Neutrophil (primary cell): Measurements from ENCODE around the gene TSNAX.

ENCODE experiments used
- H3K27ac ChIP-seq: fragments of 200-600 bp; sonication (generic); 2 replicates; pipeline ENCODE4 v1.5.1; 2016; ENCODE audit warnings: mild to moderate bottlenecking, moderate library complexity
- H3K27me3 ChIP-seq: fragments of 200-600 bp; sonication (generic); 2 replicates; pipeline ENCODE4 v1.6.0; 2016; ENCODE audit warnings: mild to moderate bottlenecking
- H3K36me3 ChIP-seq: fragments of 200-600 bp; sonication (generic); 2 replicates; pipeline ENCODE4 v1.5.1; 2017
- H3K4me1 ChIP-seq, 2 experiments: fragments of 200-600 bp in 1 of 2; sonication (generic) in 1 of 2; 1 replicate in 1 of 2; 2 replicates in 1 of 2; pipeline versions ENCODE4 v1.5.1 to v1.6.1; 2013 to 2016; ENCODE audit warnings: low read depth in 1 of 2, low read length in 1 of 2, mild to moderate bottlenecking in 1 of 2, moderate library complexity in 1 of 2; ENCODE audit not compliant: control insufficient read depth in 1 of 2, insufficient read depth in 1 of 2
- H3K4me3 ChIP-seq, 2 experiments: fragments of 200-600 bp in 1 of 2; sonication (generic) in 1 of 2; 1 replicate in 1 of 2; 2 replicates in 1 of 2; pipeline ENCODE4 v1.5.1; 2013 to 2016; ENCODE audit warnings: low read depth in 1 of 2, low read length in 1 of 2, mild to moderate bottlenecking in 1 of 2, moderate library complexity in 1 of 2
- H3K9me3 ChIP-seq: fragments of 200-600 bp; sonication (generic); 2 replicates; pipeline ENCODE4 v1.5.1; 2016
- CTCF ChIP-seq: fragments of 200-600 bp; sonication (generic); IDR thresholded peaks from 2 replicates; pipeline ENCODE4 v1.5.1; 2016; ENCODE audit warnings: antibody characterized with exemption

TSNAX gene

DNA sequence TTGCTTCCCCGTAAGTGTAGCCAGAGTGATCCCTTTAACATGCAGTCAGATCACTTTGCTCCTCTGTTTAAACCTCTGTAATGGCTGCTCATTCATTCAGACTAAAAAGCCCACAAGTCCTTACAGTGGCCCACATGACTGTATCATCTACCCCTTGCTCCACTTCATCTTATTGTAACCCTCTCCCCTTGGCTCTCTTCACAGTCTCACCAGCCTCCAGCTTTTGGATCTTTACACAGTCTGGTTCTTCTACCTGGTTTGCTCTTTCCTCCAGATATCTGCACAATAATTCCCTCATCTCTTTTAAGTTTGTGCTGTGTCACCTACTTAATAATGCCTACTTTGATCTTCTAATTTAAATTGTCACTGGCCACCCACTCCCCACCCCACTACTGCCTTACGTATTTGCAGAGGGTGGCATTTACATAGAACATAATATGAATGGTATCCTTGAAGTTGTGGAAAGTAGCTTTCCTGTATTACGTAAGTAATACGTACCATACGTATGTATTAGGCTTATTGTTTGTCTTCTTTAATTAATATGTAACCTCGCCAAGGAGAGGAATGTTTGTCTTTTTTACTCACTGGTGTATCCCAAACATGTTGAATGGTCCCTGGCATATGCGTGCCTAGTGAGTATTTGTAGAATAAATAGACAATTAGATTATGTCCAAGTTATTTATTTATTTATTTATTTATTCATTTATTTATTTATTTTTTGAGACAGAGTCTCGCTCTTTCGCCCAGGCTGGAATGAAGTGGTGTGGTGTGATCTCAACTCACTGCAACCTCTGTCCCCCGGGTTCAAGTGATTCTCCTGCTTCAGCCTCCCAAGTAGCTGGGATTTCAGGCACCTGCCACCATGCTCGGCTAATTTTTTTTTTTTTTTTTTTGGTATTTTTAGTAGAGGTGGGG, 48.6 kb downstream of the TSNAX start:
- no peak overlapping the region for H3K4me3 ChIP-seq
- no peaks in the 10 kb centered on the region for H3K9me3 ChIP-seq
- no peak overlapping the region for H3K27ac ChIP-seq
- no peaks in the 10 kb centered on the region for H3K36me3 ChIP-seq
- no peak for TF ChIP-seq CTCF
- peaks cover 0 to 3% of the 10 kb centered on the region in 2 experiments for H3K4me1 ChIP-seq
- H3K27me3 ChIP-seq, result no peaks in the 10 kb centered on the region

DNA sequence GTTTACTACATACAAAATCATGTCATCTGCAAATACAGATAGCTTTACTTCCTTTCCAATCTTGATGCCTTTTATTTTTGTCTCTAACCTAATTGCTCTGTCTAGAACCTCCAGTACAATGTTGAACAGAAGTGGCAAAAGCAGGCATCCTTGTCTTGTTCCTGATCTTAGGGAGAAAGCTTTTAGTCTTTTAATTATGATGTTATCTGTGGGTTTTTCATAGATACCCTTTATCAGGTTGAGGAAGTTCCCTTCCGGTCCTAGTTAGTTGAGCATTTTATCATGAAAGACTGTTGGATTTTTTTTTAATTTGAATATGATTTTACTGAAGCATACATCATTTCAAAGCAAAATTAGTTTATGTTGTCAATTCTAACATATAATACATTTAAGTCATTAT, 52.4 kb downstream of the TSNAX start:
- Histone ChIP-seq H3K9me3 (no peaks in the 10 kb centered on the region), H3K27ac (no peak overlapping the region), H3K4me3 (no peak overlapping the region), H3K4me1 (peaks cover 3 to 5% of the 10 kb centered on the region in 2 experiments), H3K27me3 (no peaks in the 10 kb centered on the region), H3K36me3 (no peaks in the 10 kb centered on the region)
- TF ChIP-seq CTCF, result no peak

GRCh38 chr1:231581859-231582258, 53.4 kb downstream of the TSNAX start:
- no peak overlapping the region for H3K4me3 ChIP-seq
- H3K36me3 ChIP-seq, result no peaks in the 10 kb centered on the region
- TF ChIP-seq CTCF, result no peak
- H3K27ac ChIP-seq, result no peak overlapping the region
- H3K9me3 ChIP-seq, result no peaks in the 10 kb centered on the region
- peaks cover 3 to 5% of the 10 kb centered on the region in 2 experiments for H3K4me1 ChIP-seq
- no peaks in the 10 kb centered on the region for H3K27me3 ChIP-seq

DNA sequence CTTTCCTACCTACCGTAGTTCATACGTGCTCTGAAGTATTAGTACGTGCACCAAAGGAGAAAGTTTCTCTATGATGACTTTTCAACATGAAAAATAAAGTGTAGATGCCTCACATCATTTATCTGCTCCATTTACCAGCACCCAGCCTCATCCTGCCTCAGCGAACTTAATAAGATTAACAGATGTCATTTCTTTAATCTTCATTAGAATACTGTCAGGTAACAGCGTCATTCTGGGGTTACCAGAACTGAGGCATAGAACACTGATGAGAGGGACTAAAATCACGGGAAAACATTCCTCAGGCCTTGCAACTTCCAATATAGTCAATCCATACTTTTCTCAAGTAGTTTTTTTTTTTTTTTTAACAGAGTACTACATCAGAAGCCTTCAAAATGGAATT, 54.9 kb downstream of the TSNAX start:
- Histone ChIP-seq H3K4me3 (no peak overlapping the region), H3K4me1 (peaks cover 3 to 5% of the 10 kb centered on the region in 2 experiments), H3K27me3 (no peaks in the 10 kb centered on the region), H3K36me3 (no peaks in the 10 kb centered on the region), H3K9me3 (no peaks in the 10 kb centered on the region), H3K27ac (no peak overlapping the region)
- TF ChIP-seq CTCF, result no peak

DNA sequence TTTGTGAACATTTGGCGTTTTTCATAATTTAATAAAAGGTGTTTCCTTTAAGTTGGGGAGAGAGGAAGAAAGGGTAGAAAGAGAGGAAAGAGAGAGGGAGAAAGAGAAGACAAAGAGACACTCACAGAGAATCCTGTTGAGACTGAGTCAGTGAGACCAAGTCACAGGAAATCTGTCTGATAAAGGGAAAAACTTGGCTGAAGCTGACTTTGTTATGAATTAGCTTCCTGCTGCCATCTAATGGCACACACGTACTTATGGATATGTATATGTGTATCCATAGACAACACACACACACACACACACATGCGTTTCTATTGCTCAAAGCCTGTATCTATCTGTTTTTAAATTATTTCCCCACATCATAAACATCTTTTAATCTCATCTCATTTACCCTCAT, 55.6 kb downstream of the TSNAX start:
- TF ChIP-seq CTCF, result no peak
- Histone ChIP-seq H3K4me3 (no peak overlapping the region), H3K27me3 (no peaks in the 10 kb centered on the region), H3K36me3 (no peaks in the 10 kb centered on the region), H3K4me1 (peaks cover 3 to 5% of the 10 kb centered on the region in 2 experiments), H3K9me3 (no peaks in the 10 kb centered on the region), H3K27ac (no peak overlapping the region)
